Spleen (tissue), 11 donors: ENCODE results near the gene PRKCE. TPM values are rescaled to one million over a fixed set of nuclear protein-coding genes. Genes with fewer than 3 reads are reported as not detected.

Source experiments
- DNase-seq: peaks from one replicate; pipeline ENCODE4 v3.0.0-alpha.2; 2020
- H3K27ac ChIP-seq, 8 donors: fragments of 200-600 bp; sonication (generic) in 7 of 8; 1 replicate in 4 of 8; 2 replicates in 4 of 8; pipeline versions ENCODE4 v1.5.0 to v1.8.0; 2016 to 2021; ENCODE audit warnings: inconsistent platforms in 4 of 8, mild to moderate bottlenecking in 4 of 8, moderate library complexity in 1 of 8
- H3K27me3 ChIP-seq, 7 donors: fragments of 200-600 bp; sonication (generic) in 6 of 7; replicated peaks in 1 of 7; 1 replicate in 4 of 7; 2 replicates in 3 of 7; pipeline versions ENCODE4 v1.5.0 to v1.8.0; 2016 to 2021; ENCODE audit warnings: inconsistent platforms in 3 of 7, mild to moderate bottlenecking in 1 of 7
- H3K36me3 ChIP-seq, 6 donors: fragments of 200-600 bp; sonication (generic) in 5 of 6; 1 replicate in 4 of 6; 2 replicates in 2 of 6; pipeline versions ENCODE4 v1.5.0 to v1.8.0; 2016 to 2021; ENCODE audit warnings: inconsistent platforms in 2 of 6
- H3K4me1 ChIP-seq, 6 donors: fragments of 200-600 bp; sonication (generic) in 5 of 6; 1 replicate in 3 of 6; 2 replicates in 3 of 6; pipeline versions ENCODE4 v1.5.0 to v1.8.0; 2016 to 2021; ENCODE audit warnings: inconsistent platforms in 3 of 6
- H3K4me3 ChIP-seq, 8 donors: fragments of 200-600 bp; sonication (generic) in 7 of 8; 1 replicate in 4 of 8; 2 replicates in 4 of 8; pipeline versions ENCODE4 v1.5.0 to v1.8.0; 2016 to 2021; ENCODE audit warnings: inconsistent platforms in 4 of 8, mild to moderate bottlenecking in 4 of 8, moderate library complexity in 2 of 8
- H3K9me3 ChIP-seq, 8 donors: fragments of 200-600 bp; sonication (generic) in 7 of 8; 1 replicate in 4 of 8; 2 replicates in 4 of 8; pipeline versions ENCODE4 v1.5.0 to v1.8.0; 2016 to 2021; ENCODE audit warnings: inconsistent platforms in 4 of 8
- POLR2A ChIP-seq, 3 donors: fragments of 450-650 bp; IDR thresholded peaks; one replicate each; pipeline ENCODE4 v1.5.1; 2017; ENCODE audit warnings: antibody characterized with exemption in 3 of 3, mild to moderate bottlenecking in 1 of 3
- POLR2AphosphoS5 ChIP-seq, 3 donors: sonication (generic); formaldehyde crosslinking; IDR thresholded peaks; one replicate each; pipeline ENCODE4 v1.5.1; 2017; ENCODE audit warnings: antibody characterized with exemption in 3 of 3
- WGBS, 5 donors: extraction: QIAGEN DNeasy Blood & Tissue Kit in 3 of 5; methylation state at CpG; one replicate each; pipeline versions ENCODE4 v1.1.5 to v1.1.7; 2013 to 2018; 5-methylcytosine and 5-hydroxymethylcytosine counted together
- intact Hi-C: fragments of 100-400 bp; cut with DNase I; formaldehyde crosslinking; loops from one replicate; pipeline ENCODE4 v1.15.0; 2023; ENCODE audit warnings: low total_unique reads
- polyA plus RNA-seq, 3 donors: library from polyadenylated mRNA; stranded (reverse); fragments of 200-250 nt; gene quantifications; one replicate each; pipeline ENCODE4 v1.2.1, GENCODE V29; 2013
- total RNA-seq, 7 donors: library from RNA; depleted of rRNA in 3 of 7; stranded (reverse); fragments of >200 nt in 3 of 7; fragmentation: NEBNext Ultra II Directional in 4 of 7; extraction: Animal tissue kit (Norgen Biotek cat#: 25700) in 4 of 7; gene quantifications; one replicate each; pipeline versions ENCODE4 v1.1.0 to v1.2.1, GENCODE V29; 2016 to 2021
- TF ChIP-seq, protein P1 (sequence below), 11 experiments: fragments of 200-600 bp in 7 of 11; fragments of 450-650 bp in 4 of 11; sonication (generic) in 4 of 11; IDR thresholded peaks in 8 of 11; conservative IDR thresholded peaks in 3 of 11; 1 replicate in 7 of 11; 2 replicates in 4 of 11; pipeline versions ENCODE4 v1.4.0 to v1.8.0; 2016 to 2021; ENCODE audit warnings: antibody characterized with exemption in 11 of 11, inconsistent platforms in 4 of 11, mild to moderate bottlenecking in 1 of 11
- donor health status: healthy with polysubstance abuse.
- donor health status: DM: no; HTN: no; CAD: no; lungs with moderate emphysema.
- donor health status: DM: no; HTN: no; CAD: no.
- donor health status: Bipolar disorder and iron deficiency.
- donor health status: healthy.
- donor health status: DM: no; HTN: no; CAD: no.
- donor health status: DM: yes; HTN: yes; CAD: no.

PRKCE gene
- total and polyA plus RNA-seq, 10 donors, result 2.5 to 43.6 (median 18.8) TPM

DNA sequence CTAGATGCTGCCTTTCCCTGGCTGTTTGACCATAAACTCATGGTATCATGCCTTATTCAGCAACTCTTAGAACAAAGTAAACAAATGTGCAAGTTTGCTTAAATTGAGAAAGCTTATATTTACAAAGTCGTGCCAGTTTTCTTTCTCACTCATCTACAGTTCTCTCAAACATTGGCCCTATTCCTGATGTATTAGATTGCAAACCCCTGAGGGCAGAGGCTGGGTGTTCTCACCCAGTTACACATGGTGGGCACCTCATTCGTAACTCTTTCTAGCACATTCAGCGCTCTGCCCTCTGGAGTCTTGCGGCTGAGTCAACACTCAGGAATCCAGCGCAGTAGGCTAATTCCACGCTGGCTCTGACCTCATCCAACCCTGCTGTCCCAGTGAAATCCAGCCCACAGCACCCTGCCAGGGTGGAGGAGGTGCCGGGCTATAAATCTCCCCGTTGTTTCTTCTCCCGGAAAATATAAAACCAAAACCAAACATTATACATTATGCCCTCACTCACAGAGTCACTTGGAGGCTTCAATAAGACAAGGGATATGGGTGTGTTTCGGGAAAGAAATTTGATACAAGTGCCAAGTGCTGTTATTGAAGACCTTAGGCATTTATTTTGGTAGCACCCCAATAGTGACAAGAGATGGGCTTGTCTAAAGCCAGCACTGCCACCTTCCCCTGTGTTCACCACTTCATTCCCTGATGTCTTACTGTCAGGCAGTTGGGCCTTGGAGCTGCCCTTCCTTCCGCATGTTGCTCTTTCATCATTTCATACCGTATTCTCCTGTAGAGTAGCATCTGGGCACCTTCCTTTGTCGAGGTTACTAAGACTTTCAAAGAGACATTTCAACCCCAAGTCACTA lies 287.4 kb downstream of the PRKCE start:
- WGBS, 5 donors, result 78 to 88% (median 83%) methylated on average over 12 to 13 of the region's 13 CpGs
- H3K9me3 ChIP-seq, result no peaks in the 10 kb centered on the region
- H3K4me1 ChIP-seq, result peaks cover 0 to 22% (median 8%) of the 10 kb centered on the region in 6 donors
- no peak for DNase-seq
- no peaks in the 10 kb centered on the region for H3K27me3 ChIP-seq
- intact Hi-C loops, result loop anchor here (10.0 kb wide), 1 partner anchor 164 kb away; no protein-coding TSS in a partner anchor
- H3K27ac ChIP-seq, result peak overlapping the region in 1 of 8 donors; percentile 7
- H3K4me3 ChIP-seq, result no peak overlapping the region
- H3K36me3 ChIP-seq, result no peaks in the 10 kb centered on the region
- TF ChIP-seq POLR2AphosphoS5 (IDR thresholded peaks at IDR 0.05) (peak in 2 of 3 donors; percentile 13 to 32), POLR2A (IDR thresholded peaks at IDR 0.05) (no peak)
- TF ChIP-seq, protein P1, sequence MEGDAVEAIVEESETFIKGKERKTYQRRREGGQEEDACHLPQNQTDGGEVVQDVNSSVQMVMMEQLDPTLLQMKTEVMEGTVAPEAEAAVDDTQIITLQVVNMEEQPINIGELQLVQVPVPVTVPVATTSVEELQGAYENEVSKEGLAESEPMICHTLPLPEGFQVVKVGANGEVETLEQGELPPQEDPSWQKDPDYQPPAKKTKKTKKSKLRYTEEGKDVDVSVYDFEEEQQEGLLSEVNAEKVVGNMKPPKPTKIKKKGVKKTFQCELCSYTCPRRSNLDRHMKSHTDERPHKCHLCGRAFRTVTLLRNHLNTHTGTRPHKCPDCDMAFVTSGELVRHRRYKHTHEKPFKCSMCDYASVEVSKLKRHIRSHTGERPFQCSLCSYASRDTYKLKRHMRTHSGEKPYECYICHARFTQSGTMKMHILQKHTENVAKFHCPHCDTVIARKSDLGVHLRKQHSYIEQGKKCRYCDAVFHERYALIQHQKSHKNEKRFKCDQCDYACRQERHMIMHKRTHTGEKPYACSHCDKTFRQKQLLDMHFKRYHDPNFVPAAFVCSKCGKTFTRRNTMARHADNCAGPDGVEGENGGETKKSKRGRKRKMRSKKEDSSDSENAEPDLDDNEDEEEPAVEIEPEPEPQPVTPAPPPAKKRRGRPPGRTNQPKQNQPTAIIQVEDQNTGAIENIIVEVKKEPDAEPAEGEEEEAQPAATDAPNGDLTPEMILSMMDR (IDR thresholded peaks at IDR 0.05 in 8 of 11, conservative IDR thresholded peaks at IDR 0.05 in 3 of 11), result no peak

DNA sequence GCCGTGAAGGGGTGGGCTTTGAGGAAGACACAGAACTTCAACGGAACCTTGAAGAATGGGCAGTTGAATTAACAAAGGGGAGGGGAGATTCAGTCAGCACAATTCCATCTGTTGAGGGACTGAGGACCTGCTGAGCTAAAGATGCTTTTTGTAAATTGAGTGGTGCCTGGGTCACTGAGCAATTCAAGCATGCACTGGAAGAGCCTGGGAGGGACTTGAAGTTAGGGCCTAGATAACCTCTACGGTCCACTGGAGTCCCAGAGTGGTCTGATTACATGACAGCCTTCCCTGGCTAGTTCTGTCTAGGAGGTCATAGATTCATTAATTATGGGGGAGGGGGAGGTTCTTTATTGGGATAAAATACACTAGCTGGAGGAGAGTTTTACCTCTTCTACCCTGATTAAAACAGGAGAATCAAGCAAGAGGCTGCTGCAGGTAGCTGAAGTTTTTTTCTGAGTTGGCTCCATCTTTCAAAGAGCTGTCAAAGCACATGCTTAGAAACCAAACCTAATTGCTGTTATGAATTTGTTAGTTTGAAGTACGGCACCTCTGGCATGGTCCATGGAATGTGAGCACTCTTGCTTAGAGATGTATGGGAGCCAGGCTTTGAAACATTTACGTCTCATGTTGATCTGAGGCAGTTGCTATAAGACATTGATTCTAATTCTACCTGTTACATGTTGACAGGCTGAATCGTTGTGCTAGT lies 290.2 kb downstream of the PRKCE start:
- DNase-seq, result no peak
- intact Hi-C loops, result no loop called here
- no peak overlapping the region for H3K4me3 ChIP-seq
- no peaks in the 10 kb centered on the region for H3K27me3 ChIP-seq
- H3K36me3 ChIP-seq, result peaks cover 0 to 8% (median 0%) of the 10 kb centered on the region in 6 donors
- TF ChIP-seq, protein P1 (IDR thresholded peaks at IDR 0.05 in 8 of 11, conservative IDR thresholded peaks at IDR 0.05 in 3 of 11), result no peak
- TF ChIP-seq POLR2AphosphoS5 (IDR thresholded peaks at IDR 0.05) (no peak), POLR2A (IDR thresholded peaks at IDR 0.05) (no peak)
- H3K4me1 ChIP-seq, result peaks cover 0 to 10% (median 0%) of the 10 kb centered on the region in 6 donors
- H3K9me3 ChIP-seq, result no peaks in the 10 kb centered on the region
- no peak overlapping the region for H3K27ac ChIP-seq
- WGBS, 5 donors, result 88 to 92% (median 90%) methylated on average over 6 of the region's 6 CpGs

DNA sequence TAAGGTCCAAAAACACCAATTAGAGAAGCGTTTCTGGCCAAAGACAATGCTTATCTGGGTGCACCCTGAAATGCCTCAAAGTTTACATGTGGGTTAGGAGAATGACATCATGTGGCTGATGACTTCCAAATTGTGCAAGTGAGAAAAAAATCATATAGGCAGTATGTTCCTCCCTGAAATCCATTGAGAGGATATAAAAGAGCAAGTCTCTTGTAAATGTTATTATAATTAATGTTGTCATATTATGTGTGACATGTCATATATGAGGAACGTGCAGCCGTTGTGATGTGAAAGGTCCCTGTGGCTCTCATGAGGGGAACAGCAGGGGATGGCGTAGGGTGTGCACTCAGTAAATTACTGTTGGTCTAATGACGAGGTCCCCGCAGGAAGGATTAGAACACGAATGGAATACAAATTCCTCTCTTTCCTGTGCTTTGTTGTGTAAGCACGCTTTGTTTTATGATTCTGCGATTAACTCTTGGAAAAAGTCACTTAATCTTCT lies 290.8 kb downstream of the PRKCE start:
- no peak overlapping the region for H3K4me3 ChIP-seq
- H3K4me1 ChIP-seq, result peaks cover 0 to 9% (median 0%) of the 10 kb centered on the region in 6 donors
- peaks cover 0 to 8% (median 0%) of the 10 kb centered on the region in 6 donors for H3K36me3 ChIP-seq
- H3K9me3 ChIP-seq, result no peaks in the 10 kb centered on the region
- DNase-seq, result no peak
- 81 to 90% (median 86%) methylated on average over 9 of the region's 9 CpGs for WGBS, 5 donors
- H3K27me3 ChIP-seq, result no peaks in the 10 kb centered on the region
- TF ChIP-seq, protein P1 (IDR thresholded peaks at IDR 0.05 in 8 of 11, conservative IDR thresholded peaks at IDR 0.05 in 3 of 11), result no peak
- no peak for TF ChIP-seq POLR2A (IDR thresholded peaks at IDR 0.05)
- TF ChIP-seq POLR2AphosphoS5 (IDR thresholded peaks at IDR 0.05), result no peak
- intact Hi-C loops, result no loop called here
- no peak overlapping the region for H3K27ac ChIP-seq
